ENCODE measurements around the gene ICAM4.

GRCh38 chr19:10252707-10253106 lies 34.0 kb upstream of the ICAM4 start:
- TF ChIP-seq BACH2 (CRISPR knock-in tag; IDR thresholded peaks at IDR 0.05; ENCODE audit: borderline replicate concordance), result no peak
- no peak for TF ChIP-seq GLIS3 (CRISPR knock-in tag; IDR thresholded peaks at IDR 0.05)
- TF ChIP-seq ZFP30 (CRISPR knock-in tag; IDR thresholded peaks at IDR 0.05), result no peak
